HG03354 (cell line): ENCODE measurements around the gene MTREX.

Experiments
- ATAC-seq: cut with Tn5 transposase; IDR thresholded peaks from one replicate; pipeline ENCODE4 v1.9.1; 2021; ENCODE audit warnings: mild to moderate bottlenecking; ENCODE audit not compliant: unreplicated experiment, poor library complexity, severe bottlenecking

MTREX gene

DNA sequence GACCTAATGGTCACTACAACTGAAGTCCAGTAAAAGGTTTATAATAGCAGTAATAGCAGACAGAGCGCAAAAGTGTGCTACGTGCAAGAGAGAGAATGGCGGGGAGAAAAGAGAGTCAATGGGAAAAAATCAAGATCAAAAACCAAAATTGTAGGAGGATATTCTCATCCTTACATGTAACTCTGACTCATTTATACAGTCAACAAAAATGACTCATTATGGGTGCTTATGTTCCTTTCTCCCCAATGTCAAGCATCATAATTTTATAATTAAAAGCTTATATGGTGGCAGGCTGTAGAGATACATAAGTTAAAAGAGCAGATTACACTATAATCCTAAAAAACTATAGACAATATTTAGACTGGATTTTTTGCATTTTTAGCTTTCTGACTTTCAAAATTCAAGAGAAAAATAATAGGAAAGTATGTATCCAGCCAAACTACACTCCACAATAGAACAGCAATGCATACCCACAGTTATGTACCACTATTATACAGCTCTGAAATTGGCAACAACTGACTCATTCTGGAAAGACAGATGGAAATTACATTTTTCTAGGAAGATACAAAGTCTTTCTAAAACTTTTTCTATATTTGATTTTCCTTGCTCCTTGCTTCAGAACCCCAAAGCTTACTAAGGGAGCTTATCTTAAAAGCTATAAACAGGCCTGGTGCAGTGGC lies 148.6 kb downstream of the MTREX start:
- ATAC-seq, result no peak

DNA sequence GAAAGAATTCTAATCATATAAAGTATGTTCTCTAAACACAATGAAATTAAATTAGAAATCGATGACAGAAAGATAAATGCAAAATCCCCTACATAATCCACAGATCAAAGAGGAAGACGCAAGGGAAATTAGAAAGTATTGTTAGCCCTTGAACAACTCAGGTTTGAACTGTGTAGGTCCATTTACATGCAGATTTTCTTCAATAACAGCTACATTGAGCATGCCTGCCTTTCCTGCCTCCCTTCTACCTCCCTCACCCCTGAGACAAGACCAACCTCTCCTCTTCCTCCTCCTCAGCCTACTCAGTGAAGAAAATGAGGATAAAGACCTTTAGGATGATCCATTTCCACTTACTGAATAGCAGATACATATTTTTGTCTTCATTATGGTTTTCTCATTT lies 151.8 kb downstream of the MTREX start:
- ATAC-seq, result no peak

GRCh38 chr5:55463613-55464012 lies 155.8 kb downstream of the MTREX start:
- ATAC-seq, result no peak

DNA sequence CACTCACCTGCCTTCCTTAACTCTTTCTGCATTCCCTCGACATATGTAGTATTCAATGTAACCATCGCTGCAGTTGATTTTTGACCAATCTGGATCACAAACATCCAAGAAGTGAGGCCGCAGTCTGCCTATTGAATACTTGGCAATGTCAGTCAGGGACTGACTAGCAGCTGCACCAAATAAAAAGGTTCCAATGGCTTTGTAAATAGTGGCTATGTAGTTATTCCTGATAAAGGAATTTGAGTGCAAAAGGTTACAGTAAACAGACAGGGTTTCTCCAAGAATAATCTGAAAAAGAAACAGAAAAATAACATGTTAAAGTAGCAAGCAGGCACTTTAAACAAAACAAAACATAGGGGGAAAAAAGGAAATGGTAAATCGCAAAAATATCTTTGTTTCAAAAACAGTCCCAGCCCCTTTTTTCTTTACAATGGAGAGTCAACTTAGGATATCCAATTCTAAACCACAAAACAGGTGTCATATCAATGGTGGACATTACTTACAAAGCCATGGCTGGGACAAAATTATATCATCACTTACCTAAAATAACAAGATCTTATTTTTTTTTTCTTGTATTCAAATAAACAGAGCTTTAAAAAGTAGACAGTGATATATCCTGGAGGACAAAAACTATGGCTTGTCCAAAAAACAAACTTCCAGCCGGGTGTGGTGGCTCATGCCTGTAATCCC lies 160.2 kb downstream of the MTREX start:
- no peak for ATAC-seq

- ATAC-seq, result no peak
These were observed 162.1 kb downstream of the MTREX start for GRCh38 chr5:55469839-55470238.

GRCh38 chr5:55470282-55470681 lies 162.5 kb downstream of the MTREX start:
- ATAC-seq, result no peak

- ATAC-seq, result peak; percentile 72
These were observed 163.7 kb downstream of the MTREX start for GRCh38 chr5:55471468-55471867.

DNA sequence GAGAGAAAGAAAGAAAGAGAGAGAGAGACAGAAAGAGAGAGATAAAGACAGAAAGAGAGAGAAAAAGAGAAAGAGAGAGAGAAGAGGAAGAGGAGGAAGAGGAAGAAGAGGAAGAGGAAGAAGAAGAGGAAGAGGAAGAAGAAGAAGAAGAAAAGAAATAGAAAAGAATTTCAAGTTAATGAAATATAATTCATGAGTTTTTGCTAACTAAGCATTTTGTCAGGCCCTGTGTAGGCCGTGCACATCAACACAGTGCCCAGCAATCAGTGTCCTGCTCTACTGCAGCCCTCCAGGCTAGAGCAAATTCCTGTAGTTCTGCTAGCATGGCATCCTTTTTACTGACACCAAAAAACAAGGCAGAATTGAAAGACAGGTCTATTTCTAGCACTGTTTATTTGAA lies 164.9 kb downstream of the MTREX start:
- ATAC-seq, result no peak
